Uterus (tissue), 2 donors: ENCODE results near the gene TSPO.

ENCODE experiments used
- CTCF ChIP-seq, 4 experiments: fragments of 200-600 bp in 2 of 4; fragments of 450-650 bp in 2 of 4; sonication (generic) in 2 of 4; IDR thresholded peaks; one replicate each; pipeline ENCODE4 v1.5.1; 2016 to 2019; ENCODE audit warnings: antibody characterized with exemption in 4 of 4, mild to moderate bottlenecking in 2 of 4, moderate library complexity in 1 of 4
- POLR2A ChIP-seq, 2 donors: fragments of 450-650 bp; IDR thresholded peaks; one replicate each; pipeline ENCODE4 v1.6.1; 2016; ENCODE audit warnings: antibody characterized with exemption in 2 of 2, mild to moderate bottlenecking in 1 of 2, moderate library complexity in 1 of 2

GRCh38 chr22:43207849-43208702 lies 56.7 kb downstream of the TSPO start:
- TF ChIP-seq POLR2A (IDR thresholded peaks at IDR 0.05) (no peak), CTCF (IDR thresholded peaks at IDR 0.05) (no peak)
